Mesenchymal stem cell (in vitro differentiated cells and primary cell): Measurements from ENCODE around the gene FAM180A.

Experiments
- DNase-seq: peaks from one replicate; pipeline ENCODE4 v3.0.0-alpha.2; 2013
- H2AFZ ChIP-seq: one replicate; pipeline ENCODE4 v1.6.1; 2013; ENCODE audit warnings: low read depth, mild to moderate bottlenecking, control low read depth, inconsistent platforms, low read length, moderate library complexity
- H2AK5ac ChIP-seq: 2 replicates; pipeline ENCODE4 v1.6.1; 2013; ENCODE audit warnings: low read length, moderate library complexity, mild to moderate bottlenecking, inconsistent platforms; ENCODE audit not compliant: severe bottlenecking
- H2BK120ac ChIP-seq: one replicate; pipeline ENCODE4 v1.6.1; 2013; ENCODE audit warnings: low read depth, mild to moderate bottlenecking, inconsistent platforms, low read length, moderate library complexity
- H2BK12ac ChIP-seq, 2 experiments: one replicate each; pipeline ENCODE4 v1.6.1; 2013; ENCODE audit warnings: inconsistent platforms in 2 of 2, low read length in 2 of 2, mild to moderate bottlenecking in 2 of 2, moderate library complexity in 2 of 2, control low read depth in 1 of 2
- H2BK15ac ChIP-seq: one replicate; pipeline ENCODE4 v1.6.1; 2013; ENCODE audit warnings: mild to moderate bottlenecking, low read depth, inconsistent platforms; ENCODE audit not compliant: poor library complexity, severe bottlenecking
- H2BK5ac ChIP-seq: 2 replicates; pipeline ENCODE4 v1.6.1; 2013; ENCODE audit warnings: low read depth, mild to moderate bottlenecking, low read length, control low read depth, inconsistent platforms; ENCODE audit not compliant: poor library complexity, severe bottlenecking
- H3K14ac ChIP-seq, 2 experiments: one replicate each; pipeline ENCODE4 v1.6.1; 2013; ENCODE audit warnings: inconsistent platforms in 2 of 2, low read length in 2 of 2, control low read depth in 1 of 2, mild to moderate bottlenecking in 1 of 2, moderate library complexity in 1 of 2
- H3K18ac ChIP-seq, 2 experiments: one replicate each; pipeline ENCODE4 v1.6.1; 2013; ENCODE audit warnings: inconsistent platforms in 2 of 2, low read length in 2 of 2, control low read depth in 1 of 2, low read depth in 1 of 2, mild to moderate bottlenecking in 1 of 2
- H3K23ac ChIP-seq, 2 experiments: one replicate each; pipeline ENCODE4 v1.6.1; 2013; ENCODE audit warnings: inconsistent platforms in 2 of 2, low read length in 2 of 2, mild to moderate bottlenecking in 2 of 2, moderate library complexity in 2 of 2, control low read depth in 1 of 2
- H3K27ac ChIP-seq: 2 replicates; pipeline ENCODE4 v1.5.1; 2013; ENCODE audit warnings: mild to moderate bottlenecking, moderate library complexity, low read length, control low read depth, inconsistent platforms; ENCODE audit not compliant: poor library complexity, severe bottlenecking
- H3K27me3 ChIP-seq, 2 experiments: 2 replicates each; pipeline versions ENCODE4 v1.6.1 to v1.7.0; 2013; ENCODE audit warnings: low read length in 2 of 2, mild to moderate bottlenecking in 2 of 2, moderate library complexity in 2 of 2, control low read depth in 1 of 2, inconsistent platforms in 1 of 2; ENCODE audit not compliant: control insufficient read depth in 1 of 2, insufficient read depth in 1 of 2
- H3K36me3 ChIP-seq, 2 experiments: 2 replicates each; pipeline versions ENCODE4 v1.6.1 to v1.7.0; 2013; ENCODE audit warnings: low read length in 2 of 2, control low read depth in 1 of 2, inconsistent platforms in 1 of 2, low read depth in 1 of 2, mild to moderate bottlenecking in 1 of 2; ENCODE audit not compliant: insufficient read depth in 2 of 2, control insufficient read depth in 1 of 2
- H3K4ac ChIP-seq, 2 experiments: one replicate each; pipeline ENCODE4 v1.6.1; 2013; ENCODE audit warnings: inconsistent platforms in 2 of 2, low read length in 2 of 2, mild to moderate bottlenecking in 2 of 2, moderate library complexity in 2 of 2, control low read depth in 1 of 2, low read depth in 1 of 2
- H3K4me1 ChIP-seq: 2 replicates; pipeline ENCODE4 v1.6.1; 2013; ENCODE audit warnings: low read depth, low read length, control low read depth; ENCODE audit not compliant: control insufficient read depth, insufficient read depth
- H3K4me2 ChIP-seq: 2 replicates; pipeline ENCODE4 v1.6.1; 2013; ENCODE audit warnings: low read length, mild to moderate bottlenecking, inconsistent platforms; ENCODE audit not compliant: poor library complexity, severe bottlenecking
- H3K4me3 ChIP-seq, 2 experiments: 2 replicates each; pipeline versions ENCODE4 v1.5.1 to v1.7.0; 2013; ENCODE audit warnings: low read length in 2 of 2, mild to moderate bottlenecking in 2 of 2, control low read depth in 1 of 2, low read depth in 1 of 2; ENCODE audit not compliant: insufficient read depth in 1 of 2
- H3K79me1 ChIP-seq: replicated peaks from 2 replicates; pipeline ENCODE4 v1.6.1; 2013; ENCODE audit warnings: mild to moderate bottlenecking, control low read depth, low read length, inconsistent platforms; ENCODE audit not compliant: poor library complexity, severe bottlenecking
- H3K9ac ChIP-seq: 2 replicates; pipeline ENCODE4 v1.7.0; 2013; ENCODE audit warnings: mild to moderate bottlenecking, low read length, moderate library complexity
- H3K9me3 ChIP-seq: 2 replicates; pipeline ENCODE4 v1.7.0; 2013; ENCODE audit warnings: mild to moderate bottlenecking, low read length; ENCODE audit not compliant: control insufficient read depth
- H4K8ac ChIP-seq: one replicate; pipeline ENCODE4 v1.6.1; 2013; ENCODE audit warnings: inconsistent platforms, mild to moderate bottlenecking, low read length, moderate library complexity
- H4K91ac ChIP-seq: one replicate; pipeline ENCODE4 v1.6.1; 2013; ENCODE audit warnings: mild to moderate bottlenecking, low read length, inconsistent platforms
- WGBS: methylation state at CpG from one replicate; pipeline ENCODE4 v1.1.7; 2013; ENCODE audit warnings: mixed read lengths; 5-methylcytosine and 5-hydroxymethylcytosine counted together

The FAM180A gene

GRCh38 chr7:135792866-135793265 is 44.3 kb upstream of the FAM180A start:
- H4K8ac ChIP-seq: no peak overlapping the region
- no peak overlapping the region for H3K9ac ChIP-seq
- peaks cover 5% of the 10 kb centered on the region for H3K9me3 ChIP-seq
- H3K4ac ChIP-seq: no peak overlapping the region
- no peak for DNase-seq
- 88% methylated on average over 9 of the region's 9 CpGs for WGBS
- H3K27me3 ChIP-seq: peaks cover 0 to 19% of the 10 kb centered on the region in 2 experiments
- H2AK5ac ChIP-seq: no peak overlapping the region
- H2BK120ac ChIP-seq: no peak overlapping the region
- no peak overlapping the region for H4K91ac ChIP-seq
- peaks cover 3% of the 10 kb centered on the region for H3K4me1 ChIP-seq
- no peak overlapping the region for H2BK5ac ChIP-seq
- no peak overlapping the region for H2BK15ac ChIP-seq
- no peak overlapping the region for H3K4me2 ChIP-seq
- H3K36me3 ChIP-seq: no peaks in the 10 kb centered on the region
- H3K18ac ChIP-seq: no peak overlapping the region
- no peaks in the 10 kb centered on the region for H3K79me1 ChIP-seq
- no peak overlapping the region for H3K14ac ChIP-seq
- no peak overlapping the region for H2AFZ ChIP-seq
- H3K23ac ChIP-seq: no peak overlapping the region
- no peak overlapping the region for H2BK12ac ChIP-seq
- no peak overlapping the region for H3K27ac ChIP-seq
- H3K4me3 ChIP-seq: no peak overlapping the region

- DNase-seq: no peak
Measured at GRCh38 chr7:135792363-135792668, 43.7 kb upstream of the FAM180A start.

GRCh38 chr7:135791543-135792362 is 43.1 kb upstream of the FAM180A start:
- WGBS: 86% methylated on average over 4 of the region's 7 CpGs

More at GRCh38 chr7:135792363-135792668, 43.7 kb upstream of the FAM180A start:
- Histone ChIP-seq H2AK5ac (no peak overlapping the region), H3K4ac (no peak overlapping the region), H4K91ac (no peak overlapping the region), H3K4me3 (no peak overlapping the region), H2BK5ac (no peak overlapping the region), H3K27me3 (peaks cover 0 to 19% of the 10 kb centered on the region in 2 experiments), H3K18ac (no peak overlapping the region), H2BK120ac (no peak overlapping the region), H2AFZ (no peak overlapping the region), H3K79me1 (no peaks in the 10 kb centered on the region), H3K14ac (no peak overlapping the region), H3K9ac (no peak overlapping the region), H3K9me3 (peaks cover 5% of the 10 kb centered on the region), H3K27ac (no peak overlapping the region), H4K8ac (no peak overlapping the region), H2BK12ac (no peak overlapping the region), H2BK15ac (no peak overlapping the region), H3K36me3 (no peaks in the 10 kb centered on the region), H3K4me1 (peaks cover 3% of the 10 kb centered on the region), H3K4me2 (no peak overlapping the region), H3K23ac (no peak overlapping the region)
- 87% methylated on average over 4 of the region's 4 CpGs for WGBS

GRCh38 chr7:135790371-135790977 is 41.9 kb upstream of the FAM180A start:
- H3K4ac ChIP-seq: no peak overlapping the region
- no peaks in the 10 kb centered on the region for H3K79me1 ChIP-seq
- H2BK120ac ChIP-seq: no peak overlapping the region
- H3K27ac ChIP-seq: no peak overlapping the region
- H3K18ac ChIP-seq: no peak overlapping the region
- WGBS: 90% methylated on average over 11 of the region's 11 CpGs
- peaks cover 3% of the 10 kb centered on the region for H3K4me1 ChIP-seq
- no peak overlapping the region for H3K23ac ChIP-seq
- no peak overlapping the region for H2AK5ac ChIP-seq
- no peak overlapping the region for H4K8ac ChIP-seq
- H3K14ac ChIP-seq: no peak overlapping the region
- no peaks in the 10 kb centered on the region for H3K36me3 ChIP-seq
- no peak overlapping the region for H3K4me3 ChIP-seq
- H4K91ac ChIP-seq: no peak overlapping the region
- H2AFZ ChIP-seq: no peak overlapping the region
- no peak overlapping the region for H2BK12ac ChIP-seq
- DNase-seq: no peak
- H3K9ac ChIP-seq: no peak overlapping the region
- H2BK5ac ChIP-seq: no peak overlapping the region
- H3K9me3 ChIP-seq: peaks cover 5% of the 10 kb centered on the region
- peaks cover 0 to 19% of the 10 kb centered on the region in 2 experiments for H3K27me3 ChIP-seq
- no peak overlapping the region for H3K4me2 ChIP-seq
- H2BK15ac ChIP-seq: no peak overlapping the region

More at GRCh38 chr7:135791543-135792362, 43.1 kb upstream of the FAM180A start:
- Histone ChIP-seq H4K91ac (peak overlapping the region; percentile 37), H2AK5ac (no peak overlapping the region), H2BK15ac (no peak overlapping the region), H3K23ac (peak overlapping the region in 1 of 2 experiments; percentile 27), H3K9me3 (peaks cover 5% of the 10 kb centered on the region), H4K8ac (no peak overlapping the region), H2AFZ (no peak overlapping the region), H3K4me2 (no peak overlapping the region), H3K18ac (no peak overlapping the region), H3K4ac (no peak overlapping the region), H3K14ac (peak overlapping the region in 1 of 2 experiments; percentile 53), H2BK12ac (no peak overlapping the region), H2BK120ac (no peak overlapping the region), H3K79me1 (no peaks in the 10 kb centered on the region), H3K27ac (no peak overlapping the region), H3K36me3 (no peaks in the 10 kb centered on the region), H3K4me1 (peaks cover 3% of the 10 kb centered on the region), H3K27me3 (peaks cover 0 to 19% of the 10 kb centered on the region in 2 experiments), H2BK5ac (no peak overlapping the region), H3K9ac (no peak overlapping the region), H3K4me3 (no peak overlapping the region)
- DNase-seq: no peak
